ENCODE measurements around the gene ZBTB42. TPM values are rescaled to one million over a fixed set of nuclear protein-coding genes. Genes with fewer than 3 reads are reported as not detected.

The ZBTB42 gene
- 1 to 10 TPM; 2.5 to 6.4 (median 4.9) TPM for total RNA-seq

- peak; percentile 92 for DNase-seq (ENCODE audit: extremely low spot score)
- H3K4me1 ChIP-seq: peaks cover 52 to 86% (median 70%) of the 10 kb centered on the region in 4 donors
- intact Hi-C loops (cut with DNase I): no loop called here
- H3K4me3 ChIP-seq: peak within 1 kb of the TSS; percentile 80 to 87 (median 83)
- H3K27me3 ChIP-seq: no peaks in the 10 kb centered on the region
- H3K9me3 ChIP-seq: no peaks in the 10 kb centered on the region
- TF ChIP-seq POLR2AphosphoS5 (IDR thresholded peaks at IDR 0.05) (peak; percentile 19 to 28), EP300 (IDR thresholded peaks at IDR 0.05) (no peak)
- no peaks in the 10 kb centered on the region for H3K36me3 ChIP-seq
- WGBS: 2% methylated on average over 10 of the region's 105 CpGs
- peak within 1 kb of the TSS; percentile 94 to 98 (median 96) for H3K27ac ChIP-seq (replicated peaks in 1 of 4)
Observed at GRCh38 chr14:104800771-104801519, at the start of gene ZBTB42. Gene ZBTB42 (plus strand): TSS chr14:104801101. CDS start chr14:104801198, 97 bp downstream.

- no peak for TF ChIP-seq CTCF (IDR thresholded peaks at IDR 0.05)
- Histone ChIP-seq H3K27ac (replicated peaks in 1 of 4) (peak overlapping the region; percentile 83 to 95 (median 88)), H3K4me1 (peaks cover 23 to 63% (median 57%) of the 10 kb centered on the region in 4 donors), H3K4me3 (peak overlapping the region; percentile 77 to 99 (median 86)), H3K9me3 (no peaks in the 10 kb centered on the region), H3K27me3 (no peaks in the 10 kb centered on the region), H3K36me3 (peaks cover 13 to 17% (median 15%) of the 10 kb centered on the region in 4 donors)
- DNase-seq (ENCODE audit: extremely low spot score): no peak
- intact Hi-C loops (cut with DNase I): no loop called here
- 72% methylated on average over 34 of the region's 90 CpGs for WGBS
Observed at GRCh38 chr14:104751539-104752422, 49.1 kb upstream of the ZBTB42 start.

- TF ChIP-seq POLR2A (IDR thresholded peaks at IDR 0.05; ENCODE audit: low read depth): no peak
- TF ChIP-seq CTCF (IDR thresholded peaks at IDR 0.05): no peak
- TF ChIP-seq EP300 (IDR thresholded peaks at IDR 0.05): no peak
- no peak for TF ChIP-seq POLR2AphosphoS5 (IDR thresholded peaks at IDR 0.05)
- 3% methylated on average over 21 of the region's 21 CpGs for WGBS
- Histone ChIP-seq H3K36me3 (peaks cover 17 to 23% (median 21%) of the 10 kb centered on the region in 4 donors), H3K9me3 (no peaks in the 10 kb centered on the region), H3K27ac (replicated peaks in 1 of 4) (peak overlapping the region; percentile 83 to 95 (median 88)), H3K4me1 (peaks cover 23 to 57% (median 52%) of the 10 kb centered on the region in 4 donors), H3K27me3 (no peaks in the 10 kb centered on the region), H3K4me3 (peak overlapping the region; percentile 77 to 99 (median 86))
- intact Hi-C loops (cut with DNase I): no loop called here
- no peak for DNase-seq (ENCODE audit: extremely low spot score)
Observed at GRCh38 chr14:104752423-104752734, 48.5 kb upstream of the ZBTB42 start.

GRCh38 chr14:104752735-104753527 is 48.0 kb upstream of the ZBTB42 start, which contains the start of gene SIVA1:
Gene SIVA1 (plus strand): TSS chr14:104753147. CDS start chr14:104753202, 55 bp downstream.
- DNase-seq (ENCODE audit: extremely low spot score): peak; percentile 100
- H3K27me3 ChIP-seq: no peaks in the 10 kb centered on the region
- peaks cover 23 to 29% (median 26%) of the 10 kb centered on the region in 4 donors for H3K36me3 ChIP-seq
- TF ChIP-seq POLR2AphosphoS5 (IDR thresholded peaks at IDR 0.05) (peak; percentile 88 to 97), CTCF (IDR thresholded peaks at IDR 0.05) (no peak), EP300 (IDR thresholded peaks at IDR 0.05) (no peak), POLR2A (IDR thresholded peaks at IDR 0.05; ENCODE audit: low read depth) (peak; percentile 90)
- H3K27ac ChIP-seq (replicated peaks in 1 of 4): peak within 1 kb of the TSS; percentile 83 to 95 (median 88)
- intact Hi-C loops (cut with DNase I): no loop called here
- H3K9me3 ChIP-seq: no peaks in the 10 kb centered on the region
- peak within 1 kb of the TSS; percentile 77 to 99 (median 86) for H3K4me3 ChIP-seq
- WGBS: 0% methylated on average over 11 of the region's 95 CpGs
- H3K4me1 ChIP-seq: peaks cover 23 to 51% (median 46%) of the 10 kb centered on the region in 4 donors

Measured in esophagus muscularis mucosa (tissue), 4 donors.